ENCODE measurements around the gene PIGS. TPM values are rescaled to one million over a fixed set of nuclear protein-coding genes. Genes with fewer than 3 reads are reported as not detected.

PIGS gene
- total and polyA plus RNA-seq, 4 donors, result 7.3 to 29.5 (median 13.3) TPM

GRCh38 chr17:28573966-28574480 lies 2.7 kb upstream of the PIGS start:
- H3K27ac ChIP-seq (ENCODE audit: low read depth in 1 of 2, low read length in 2 of 2), result no peak overlapping the region
- H3K36me3 ChIP-seq (ENCODE audit: control insufficient read depth in 4 of 4, insufficient read depth in 3 of 4, low read depth in 1 of 4, low read length in 3 of 4), result peaks cover 0 to 7% (median 2%) of the 10 kb centered on the region in 4 donors
- TF ChIP-seq HNF4A (conservative IDR thresholded peaks at IDR 0.05), result no peak
- no peak for TF ChIP-seq YY1 (IDR thresholded peaks at IDR 0.05)
- no peak for TF ChIP-seq HNF4G (IDR thresholded peaks at IDR 0.05)
- TF ChIP-seq SP1 (IDR thresholded peaks at IDR 0.05), result no peak
- no peak for TF ChIP-seq FOXA1 (IDR thresholded peaks at IDR 0.05)
- TF ChIP-seq, protein P1, sequence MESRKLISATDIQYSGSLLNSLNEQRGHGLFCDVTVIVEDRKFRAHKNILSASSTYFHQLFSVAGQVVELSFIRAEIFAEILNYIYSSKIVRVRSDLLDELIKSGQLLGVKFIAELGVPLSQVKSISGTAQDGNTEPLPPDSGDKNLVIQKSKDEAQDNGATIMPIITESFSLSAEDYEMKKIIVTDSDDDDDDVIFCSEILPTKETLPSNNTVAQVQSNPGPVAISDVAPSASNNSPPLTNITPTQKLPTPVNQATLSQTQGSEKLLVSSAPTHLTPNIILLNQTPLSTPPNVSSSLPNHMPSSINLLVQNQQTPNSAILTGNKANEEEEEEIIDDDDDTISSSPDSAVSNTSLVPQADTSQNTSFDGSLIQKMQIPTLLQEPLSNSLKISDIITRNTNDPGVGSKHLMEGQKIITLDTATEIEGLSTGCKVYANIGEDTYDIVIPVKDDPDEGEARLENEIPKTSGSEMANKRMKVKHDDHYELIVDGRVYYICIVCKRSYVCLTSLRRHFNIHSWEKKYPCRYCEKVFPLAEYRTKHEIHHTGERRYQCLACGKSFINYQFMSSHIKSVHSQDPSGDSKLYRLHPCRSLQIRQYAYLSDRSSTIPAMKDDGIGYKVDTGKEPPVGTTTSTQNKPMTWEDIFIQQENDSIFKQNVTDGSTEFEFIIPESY (IDR thresholded peaks at IDR 0.05), result no peak
- no peak for TF ChIP-seq REST (IDR thresholded peaks at IDR 0.05)
- no peak for TF ChIP-seq NR2F2 (IDR thresholded peaks at IDR 0.05)
- TF ChIP-seq, protein P2, sequence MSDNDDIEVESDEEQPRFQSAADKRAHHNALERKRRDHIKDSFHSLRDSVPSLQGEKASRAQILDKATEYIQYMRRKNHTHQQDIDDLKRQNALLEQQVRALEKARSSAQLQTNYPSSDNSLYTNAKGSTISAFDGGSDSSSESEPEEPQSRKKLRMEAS (IDR thresholded peaks at IDR 0.05), result no peak
- TF ChIP-seq FOXA2 (IDR thresholded peaks at IDR 0.05), result no peak
- TF ChIP-seq JUND (IDR thresholded peaks at IDR 0.05), result no peak
- no peak for TF ChIP-seq RAD21 (IDR thresholded peaks at IDR 0.05)
- no peak for TF ChIP-seq TAF1 (conservative IDR thresholded peaks at IDR 0.05)
- no peak for TF ChIP-seq GABPA (IDR thresholded peaks at IDR 0.05 in 1 of 2, conservative IDR thresholded peaks at IDR 0.05 in 1 of 2)
- TF ChIP-seq RXRA (IDR thresholded peaks at IDR 0.05), result no peak
- H3K9me3 ChIP-seq (ENCODE audit: control insufficient read depth in 4 of 4, low read length in 3 of 4), result no peaks in the 10 kb centered on the region
- no peak for DNase-seq (ENCODE audit: low spot score)
- H3K9ac ChIP-seq (ENCODE audit: low read depth in 1 of 2, low read length in 2 of 2), result no peak overlapping the region
- WGBS, result 96% methylated on average over 6 of the region's 6 CpGs
- H3K4me3 ChIP-seq (ENCODE audit: low read depth in 1 of 3, low read length in 3 of 3), result no peak overlapping the region
- no peaks in the 10 kb centered on the region for H3K27me3 ChIP-seq (ENCODE audit: control insufficient read depth in 4 of 4, insufficient read depth in 4 of 4, low read length in 3 of 4)
- peaks cover 18 to 39% (median 32%) of the 10 kb centered on the region in 4 donors for H3K4me1 ChIP-seq (ENCODE audit: control insufficient read depth in 4 of 4, insufficient read depth in 4 of 4, low read length in 3 of 4)

GRCh38 chr17:28573521-28573920 lies 2.2 kb upstream of the PIGS start:
- Histone ChIP-seq H3K4me3 (ENCODE audit: low read depth in 1 of 3, low read length in 3 of 3) (no peak overlapping the region), H3K9ac (ENCODE audit: low read depth in 1 of 2, low read length in 2 of 2) (no peak overlapping the region), H3K36me3 (ENCODE audit: control insufficient read depth in 4 of 4, insufficient read depth in 3 of 4, low read depth in 1 of 4, low read length in 3 of 4) (peaks cover 0 to 3% (median 1%) of the 10 kb centered on the region in 4 donors), H3K9me3 (ENCODE audit: control insufficient read depth in 4 of 4, low read length in 3 of 4) (no peaks in the 10 kb centered on the region), H3K4me1 (ENCODE audit: control insufficient read depth in 4 of 4, insufficient read depth in 4 of 4, low read length in 3 of 4) (peaks cover 18 to 39% (median 32%) of the 10 kb centered on the region in 4 donors), H3K27ac (ENCODE audit: low read depth in 1 of 2, low read length in 2 of 2) (no peak overlapping the region), H3K27me3 (ENCODE audit: control insufficient read depth in 4 of 4, insufficient read depth in 4 of 4, low read length in 3 of 4) (no peaks in the 10 kb centered on the region)
- WGBS, result 96% methylated on average over 9 of the region's 9 CpGs
- TF ChIP-seq JUND (IDR thresholded peaks at IDR 0.05) (no peak), GABPA (IDR thresholded peaks at IDR 0.05 in 1 of 2, conservative IDR thresholded peaks at IDR 0.05 in 1 of 2) (no peak), FOXA2 (IDR thresholded peaks at IDR 0.05) (no peak)
- TF ChIP-seq, protein P2 (IDR thresholded peaks at IDR 0.05), result no peak
- no peak for DNase-seq (ENCODE audit: low spot score)
